Neuronal stem cell (in vitro differentiated cells): ENCODE measurements around the gene KRTAP10-2.

Experiments
- DNase-seq: peaks from one replicate; pipeline ENCODE4 v3.0.0-alpha.2; 2013; ENCODE audit warnings: low spot score
- H2AFZ ChIP-seq: one replicate; pipeline ENCODE4 v1.6.1; 2013; ENCODE audit warnings: mild to moderate bottlenecking, low read length, inconsistent platforms
- H2AK5ac ChIP-seq: 2 replicates; pipeline ENCODE4 v1.6.1; 2013; ENCODE audit warnings: low read depth, mild to moderate bottlenecking, inconsistent platforms, low read length, moderate library complexity, mixed read lengths
- H2BK120ac ChIP-seq: 2 replicates; pipeline ENCODE4 v1.6.1; 2013; ENCODE audit warnings: low read depth, mild to moderate bottlenecking, inconsistent platforms, low read length, moderate library complexity, mixed read lengths
- H2BK12ac ChIP-seq: one replicate; pipeline ENCODE4 v1.6.1; 2013; ENCODE audit warnings: low read length, inconsistent platforms
- H2BK15ac ChIP-seq: 2 replicates; pipeline ENCODE4 v1.6.1; 2013; ENCODE audit warnings: mild to moderate bottlenecking, low read length, inconsistent platforms, mixed read lengths
- H2BK5ac ChIP-seq: one replicate; pipeline ENCODE4 v1.6.1; 2013; ENCODE audit warnings: inconsistent platforms, mild to moderate bottlenecking, low read length, moderate library complexity
- H3K14ac ChIP-seq: one replicate; pipeline ENCODE4 v1.6.1; 2013; ENCODE audit warnings: low read length, inconsistent platforms
- H3K18ac ChIP-seq: 2 replicates; pipeline ENCODE4 v1.6.1; 2013; ENCODE audit warnings: low read length, inconsistent platforms
- H3K23ac ChIP-seq: 2 replicates; pipeline ENCODE4 v1.6.1; 2013; ENCODE audit warnings: low read depth, mild to moderate bottlenecking, mixed read lengths, low read length, inconsistent platforms; ENCODE audit not compliant: poor library complexity
- H3K27ac ChIP-seq: replicated peaks from 3 replicates; pipeline ENCODE4 v1.5.1; 2013; ENCODE audit warnings: low read length, inconsistent platforms
- H3K27me3 ChIP-seq, 3 experiments: 2 replicates each; pipeline ENCODE4 v1.6.1; 2013; ENCODE audit warnings: low read length in 3 of 3, mild to moderate bottlenecking in 2 of 3, inconsistent platforms in 1 of 3, low read depth in 1 of 3, mixed read lengths in 1 of 3, moderate library complexity in 1 of 3; ENCODE audit not compliant: control insufficient read depth in 3 of 3, insufficient read depth in 3 of 3
- H3K36me3 ChIP-seq, 2 donors: replicated peaks in 1 of 2; 2 replicates each; pipeline ENCODE4 v1.6.1; 2013; ENCODE audit warnings: low read length in 2 of 2; ENCODE audit not compliant: control insufficient read depth in 2 of 2, insufficient read depth in 2 of 2
- H3K4ac ChIP-seq: 2 replicates; pipeline ENCODE4 v1.6.1; 2013; ENCODE audit warnings: inconsistent platforms, mild to moderate bottlenecking, low read length, moderate library complexity
- H3K4me1 ChIP-seq, 2 donors: 1 replicate in 1 of 2; 2 replicates in 1 of 2; pipeline ENCODE4 v1.6.1; 2013; ENCODE audit warnings: low read length in 2 of 2, low read depth in 1 of 2; ENCODE audit not compliant: control insufficient read depth in 2 of 2, insufficient read depth in 1 of 2
- H3K4me2 ChIP-seq: one replicate; pipeline ENCODE4 v1.6.1; 2013; ENCODE audit warnings: mild to moderate bottlenecking, low read length, inconsistent platforms; ENCODE audit not compliant: insufficient read depth, poor library complexity, severe bottlenecking
- H3K4me3 ChIP-seq, 2 donors: 2 replicates each; pipeline ENCODE4 v1.5.1; 2013; ENCODE audit warnings: low read length in 2 of 2, mild to moderate bottlenecking in 2 of 2, inconsistent platforms in 1 of 2, moderate library complexity in 1 of 2
- H3K79me1 ChIP-seq: one replicate; pipeline ENCODE4 v1.6.1; 2013; ENCODE audit warnings: low read depth, mild to moderate bottlenecking, inconsistent platforms, low read length, moderate library complexity
- H3K9ac ChIP-seq: one replicate; pipeline ENCODE4 v1.6.1; 2013; ENCODE audit warnings: mild to moderate bottlenecking, low read depth, low read length, inconsistent platforms; ENCODE audit not compliant: poor library complexity
- H3K9me3 ChIP-seq, 2 donors: replicated peaks in 1 of 2; 2 replicates each; pipeline versions ENCODE3 to v1.6.1; 2013; ENCODE audit warnings: low read length in 2 of 2, mild to moderate bottlenecking in 2 of 2, inconsistent platforms in 1 of 2, low read depth in 1 of 2, mixed read lengths in 1 of 2, moderate library complexity in 1 of 2; ENCODE audit not compliant: control insufficient read depth in 2 of 2, insufficient read depth in 1 of 2
- H4K8ac ChIP-seq: one replicate; pipeline ENCODE4 v1.6.1; 2013; ENCODE audit warnings: low read depth, mild to moderate bottlenecking, inconsistent platforms, low read length, moderate library complexity
- H4K91ac ChIP-seq: one replicate; pipeline ENCODE4 v1.6.1; 2013; ENCODE audit warnings: low read length, low read depth, mild to moderate bottlenecking, inconsistent platforms; ENCODE audit not compliant: poor library complexity
- WGBS, 2 donors: extraction: QIAGEN DNeasy Blood & Tissue Kit; methylation state at CpG; one replicate each; pipeline ENCODE4 v1.1.7; 2013; ENCODE audit warnings: missing lambda C conversion rate in 2 of 2, mixed read lengths in 1 of 2; ENCODE audit not compliant: insufficient read length in 2 of 2, insufficient replicate concordance in 1 of 2; ENCODE audit errors: extremely low coverage in 2 of 2; 5-methylcytosine and 5-hydroxymethylcytosine counted together

KRTAP10-2 gene

DNA sequence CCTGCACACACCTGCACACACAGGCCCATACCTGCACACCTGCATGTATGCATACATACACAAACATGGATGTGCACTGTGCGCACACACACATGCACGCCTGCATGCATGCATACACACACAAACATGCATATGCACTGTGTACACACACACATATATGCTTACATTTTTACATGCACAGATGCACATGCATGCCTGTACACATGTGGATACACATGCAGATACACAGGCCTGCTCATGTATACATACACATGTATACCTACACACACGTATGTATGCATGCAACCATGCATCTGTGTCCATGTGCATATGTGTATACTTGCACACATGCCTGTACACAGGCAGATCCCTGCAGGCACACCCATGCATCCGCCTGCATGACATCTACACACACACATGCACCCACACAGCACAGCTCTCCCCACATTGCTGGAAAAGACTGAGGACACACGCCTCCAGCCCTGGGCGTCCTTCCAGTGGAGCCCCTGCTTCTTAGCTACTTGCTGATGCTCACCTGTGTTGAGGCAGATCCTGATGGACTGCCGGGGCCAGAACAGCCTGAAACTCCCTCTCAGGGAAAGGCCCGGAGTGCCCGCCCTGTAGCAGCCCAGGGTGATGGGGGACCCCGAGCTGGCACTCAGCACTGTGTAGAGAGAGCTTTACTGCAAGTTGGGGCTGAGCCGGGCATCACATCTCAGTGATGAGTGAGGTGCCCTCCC lies 39.9 kb downstream of the KRTAP10-2 start:
- no peak overlapping the region for H2AFZ ChIP-seq
- DNase-seq, result no peak
- H4K8ac ChIP-seq, result peak overlapping the region; percentile 32
- H3K79me1 ChIP-seq, result peaks cover 6% of the 10 kb centered on the region
- peak overlapping the region; percentile 45 for H3K23ac ChIP-seq
- peak overlapping the region; percentile 58 for H3K18ac ChIP-seq
- WGBS, 2 donors, result no CpG with 5 or more reads among the region's 11 CpGs
- H3K4me3 ChIP-seq, result peak overlapping the region in 1 of 2 donors; percentile 22
- peak overlapping the region; percentile 73 for H3K9ac ChIP-seq
- H3K36me3 ChIP-seq, result peaks cover 0 to 6% of the 10 kb centered on the region in 2 donors
- no peak overlapping the region for H3K27ac ChIP-seq
- no peak overlapping the region for H3K4me2 ChIP-seq
- H3K9me3 ChIP-seq, result peaks cover 0 to 3% of the 10 kb centered on the region in 2 donors
- peaks cover 0 to 6% of the 10 kb centered on the region in 2 donors for H3K4me1 ChIP-seq
- no peak overlapping the region for H2BK120ac ChIP-seq
- peak overlapping the region; percentile 81 for H2AK5ac ChIP-seq
- peak overlapping the region; percentile 76 for H2BK12ac ChIP-seq
- H3K27me3 ChIP-seq, result no peaks in the 10 kb centered on the region
- peak overlapping the region; percentile 38 for H4K91ac ChIP-seq
- H2BK5ac ChIP-seq, result peak overlapping the region; percentile 11
- peak overlapping the region; percentile 83 for H2BK15ac ChIP-seq
- no peak overlapping the region for H3K14ac ChIP-seq
- H3K4ac ChIP-seq, result peak overlapping the region; percentile 41

DNA sequence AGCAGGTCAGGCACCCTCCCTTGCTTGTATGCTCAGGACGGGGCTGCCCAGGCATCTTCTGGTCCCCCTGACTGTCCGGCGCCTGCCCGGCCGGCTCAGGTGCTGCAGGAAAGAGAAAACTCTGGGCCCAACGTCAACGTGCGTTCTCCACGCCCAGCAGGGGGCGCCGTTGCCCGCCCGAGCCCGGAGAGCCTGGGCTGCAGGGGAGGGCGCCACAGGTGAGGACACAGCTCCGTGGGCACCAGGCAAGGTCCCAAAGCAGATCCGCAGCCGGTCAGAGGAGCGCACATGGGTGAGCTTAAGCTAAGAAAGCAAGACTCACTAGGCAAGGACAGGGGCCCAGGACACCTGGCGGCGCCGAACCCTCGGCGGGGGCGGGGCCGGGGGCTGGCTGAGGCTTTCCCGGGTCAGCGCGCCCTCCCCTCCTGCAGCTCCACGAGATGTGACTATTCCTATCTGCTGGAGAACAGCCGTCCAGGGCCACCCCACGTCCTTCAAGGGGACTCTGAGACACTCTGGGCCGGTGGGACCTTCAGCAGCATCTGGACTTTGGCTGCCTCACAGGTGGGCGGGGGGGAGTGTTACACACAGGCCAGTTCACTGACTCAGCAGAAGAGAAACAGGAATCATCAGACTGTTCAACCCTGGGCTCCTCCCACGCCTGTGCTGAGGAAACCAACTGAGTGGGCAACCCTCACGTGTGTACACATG lies 40.6 kb downstream of the KRTAP10-2 start:
- Histone ChIP-seq H3K4me3 (no peak overlapping the region), H3K36me3 (peaks cover 0 to 6% of the 10 kb centered on the region in 2 donors)
- WGBS, 2 donors, result no CpG with 5 or more reads among the region's 36 CpGs

DNA sequence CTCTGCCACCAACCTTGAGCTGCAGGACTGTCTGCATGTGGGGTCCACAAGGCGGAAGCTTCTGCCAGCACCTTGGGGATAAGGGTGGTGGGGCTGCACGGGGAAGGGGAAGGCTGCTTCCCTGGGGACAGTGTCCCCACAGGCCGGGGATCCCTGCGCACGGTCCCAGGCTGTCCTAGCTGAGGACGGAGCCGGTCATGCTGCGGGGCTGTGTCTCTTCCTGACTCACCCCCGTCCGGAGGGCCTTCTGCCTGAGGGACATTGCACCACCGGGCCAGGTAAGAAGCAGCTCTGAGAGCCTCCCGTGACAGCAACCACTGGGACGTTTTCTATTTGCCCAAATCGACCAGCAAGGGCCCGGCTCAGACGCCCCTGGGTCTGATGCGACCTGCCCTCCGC lies 41.2 kb downstream of the KRTAP10-2 start:
- peaks cover 0 to 6% of the 10 kb centered on the region in 2 donors for H3K36me3 ChIP-seq
- H3K79me1 ChIP-seq, result peaks cover 6% of the 10 kb centered on the region
- peaks cover 0 to 3% of the 10 kb centered on the region in 2 donors for H3K9me3 ChIP-seq
- no peak overlapping the region for H4K91ac ChIP-seq
- peak overlapping the region; percentile 61 for H2BK5ac ChIP-seq
- H3K4me2 ChIP-seq, result no peak overlapping the region
- H3K27me3 ChIP-seq, result no peaks in the 10 kb centered on the region
- peak overlapping the region; percentile 56 for H3K9ac ChIP-seq
- no peak overlapping the region for H3K27ac ChIP-seq
- H3K4me3 ChIP-seq, result no peak overlapping the region
- H3K23ac ChIP-seq, result peak overlapping the region; percentile 83
- H2BK120ac ChIP-seq, result no peak overlapping the region
- peak overlapping the region; percentile 78 for H2AK5ac ChIP-seq
- no CpG with 5 or more reads among the region's 18 CpGs for WGBS, 2 donors
- peak overlapping the region; percentile 30 for H4K8ac ChIP-seq
- peak overlapping the region; percentile 52 for H2BK12ac ChIP-seq
- peaks cover 4 to 14% of the 10 kb centered on the region in 2 donors for H3K4me1 ChIP-seq
- DNase-seq, result no peak
- peak overlapping the region; percentile 59 for H3K4ac ChIP-seq
- peak overlapping the region; percentile 95 for H2BK15ac ChIP-seq
- peak overlapping the region; percentile 91 for H3K18ac ChIP-seq
- no peak overlapping the region for H3K14ac ChIP-seq
- H2AFZ ChIP-seq, result peak overlapping the region; percentile 56

More for the DNA sequence above, 40.6 kb downstream of the KRTAP10-2 start:
- peaks cover 6% of the 10 kb centered on the region for H3K79me1 ChIP-seq
- H2BK120ac ChIP-seq, result no peak overlapping the region
- H2AFZ ChIP-seq, result peak overlapping the region; percentile 56
- peaks cover 0 to 3% of the 10 kb centered on the region in 2 donors for H3K9me3 ChIP-seq
- no peak overlapping the region for H4K91ac ChIP-seq
- H3K27ac ChIP-seq, result no peak overlapping the region
- peak overlapping the region; percentile 73 for H3K9ac ChIP-seq
- H3K14ac ChIP-seq, result no peak overlapping the region
- peak overlapping the region; percentile 91 for H3K18ac ChIP-seq
- peak overlapping the region; percentile 78 for H2AK5ac ChIP-seq
- peak overlapping the region; percentile 95 for H2BK15ac ChIP-seq
- H3K4me1 ChIP-seq, result peaks cover 2 to 12% of the 10 kb centered on the region in 2 donors
- H3K23ac ChIP-seq, result peak overlapping the region; percentile 83
- H3K4me2 ChIP-seq, result peak overlapping the region; percentile 31
- peak overlapping the region; percentile 61 for H2BK5ac ChIP-seq
- H3K4ac ChIP-seq, result peak overlapping the region; percentile 59
- H3K27me3 ChIP-seq, result no peaks in the 10 kb centered on the region
- peak; percentile 72 for DNase-seq
- peak overlapping the region; percentile 30 for H4K8ac ChIP-seq
- H2BK12ac ChIP-seq, result peak overlapping the region; percentile 43

DNA sequence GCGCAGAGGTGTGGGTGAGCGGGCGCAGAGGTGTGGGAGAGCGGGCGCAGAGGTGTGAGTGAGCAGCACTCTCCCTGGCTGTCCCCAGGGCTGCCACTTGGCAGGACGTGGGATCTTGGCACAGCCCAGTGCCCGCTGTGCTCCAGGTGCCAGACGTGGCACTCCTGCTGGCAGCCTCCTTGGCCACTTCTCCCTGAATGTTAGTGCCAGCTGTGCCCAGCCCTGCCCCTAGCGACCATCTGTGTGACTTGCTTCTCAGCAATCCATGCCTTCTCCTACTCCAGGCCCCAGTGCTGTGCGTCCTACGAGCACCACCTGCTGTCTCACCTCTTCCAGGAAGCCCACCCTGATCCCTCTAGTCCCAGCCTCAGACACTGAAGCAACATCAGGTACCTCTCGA lies 41.8 kb downstream of the KRTAP10-2 start:
- DNase-seq, result no peak
- no peak overlapping the region for H4K8ac ChIP-seq
- peak overlapping the region; percentile 78 for H2AK5ac ChIP-seq
- H3K4me1 ChIP-seq, result peaks cover 4 to 14% of the 10 kb centered on the region in 2 donors
- peak overlapping the region; percentile 60 for H3K18ac ChIP-seq
- H3K27ac ChIP-seq, result no peak overlapping the region
- H4K91ac ChIP-seq, result no peak overlapping the region
- H3K36me3 ChIP-seq, result peaks cover 0 to 6% of the 10 kb centered on the region in 2 donors
- peak overlapping the region; percentile 40 for H2BK15ac ChIP-seq
- no peak overlapping the region for H3K4ac ChIP-seq
- H2BK12ac ChIP-seq, result peak overlapping the region; percentile 63
- no peak overlapping the region for H3K23ac ChIP-seq
- peaks cover 6% of the 10 kb centered on the region for H3K79me1 ChIP-seq
- no peak overlapping the region for H3K9ac ChIP-seq
- H2BK5ac ChIP-seq, result no peak overlapping the region
- no peak overlapping the region for H2BK120ac ChIP-seq
- no peaks in the 10 kb centered on the region for H3K27me3 ChIP-seq
- no peak overlapping the region for H2AFZ ChIP-seq
- no peak overlapping the region for H3K4me2 ChIP-seq
- peaks cover 0 to 3% of the 10 kb centered on the region in 2 donors for H3K9me3 ChIP-seq
- peak overlapping the region; percentile 28 for H3K14ac ChIP-seq
- no peak overlapping the region for H3K4me3 ChIP-seq
- WGBS, 2 donors, result no CpG with 5 or more reads among the region's 12 CpGs
